Sigmoid colon (tissue), 4 donors: ENCODE data around the gene WDR74.
A peak's percentile ranks its signal among the peaks of the same experiment; 100 is the strongest.

Experiments
- CTCF ChIP-seq, 4 experiments: fragments of 450-650 bp in 3 of 4; fragments of 200-600 bp in 1 of 4; IDR thresholded peaks; one replicate each; pipeline ENCODE4 v1.5.1; 2016 to 2019; ENCODE audit warnings: antibody characterized with exemption in 4 of 4, mild to moderate bottlenecking in 3 of 4, moderate library complexity in 2 of 4
- EP300 ChIP-seq, 4 donors: sonication (generic); formaldehyde crosslinking; IDR thresholded peaks; one replicate each; pipeline ENCODE4 v1.6.1; 2017; ENCODE audit warnings: antibody characterized with exemption in 4 of 4
- POLR2A ChIP-seq, 2 donors: fragments of 450-650 bp; IDR thresholded peaks; one replicate each; pipeline ENCODE4 v1.6.1; 2016; ENCODE audit warnings: antibody characterized with exemption in 2 of 2, mild to moderate bottlenecking in 2 of 2, moderate library complexity in 2 of 2
- POLR2AphosphoS5 ChIP-seq, 4 donors: sonication (generic); formaldehyde crosslinking; IDR thresholded peaks; one replicate each; pipeline ENCODE4 v1.6.1; 2017; ENCODE audit warnings: antibody characterized with exemption in 4 of 4

- TF ChIP-seq CTCF (IDR thresholded peaks at IDR 0.05) (peak in 1 of 4 experiments; percentile 13), POLR2A (IDR thresholded peaks at IDR 0.05) (no peak), POLR2AphosphoS5 (IDR thresholded peaks at IDR 0.05) (no peak), EP300 (IDR thresholded peaks at IDR 0.05) (no peak)
Measured at GRCh38 chr11:62856333-62856895, 17.0 kb upstream of the WDR74 start.
